HG02938 (cell line): ENCODE data around the gene NFKBIB.

ENCODE experiments used
- ATAC-seq: cut with Tn5 transposase; IDR thresholded peaks from one replicate; pipeline ENCODE4 v1.9.1; 2021; ENCODE audit warnings: mild to moderate bottlenecking, moderate library complexity; ENCODE audit not compliant: unreplicated experiment

NFKBIB gene

GRCh38 chr19:38904581-38905539, 5.1 kb downstream of the NFKBIB start:
- no peak for ATAC-seq

GRCh38 chr19:38905620-38906019, 5.9 kb downstream of the NFKBIB start:
- ATAC-seq = no peak

- ATAC-seq = no peak
Observed at GRCh38 chr19:38907227-38907626, 7.5 kb downstream of the NFKBIB start.

DNA sequence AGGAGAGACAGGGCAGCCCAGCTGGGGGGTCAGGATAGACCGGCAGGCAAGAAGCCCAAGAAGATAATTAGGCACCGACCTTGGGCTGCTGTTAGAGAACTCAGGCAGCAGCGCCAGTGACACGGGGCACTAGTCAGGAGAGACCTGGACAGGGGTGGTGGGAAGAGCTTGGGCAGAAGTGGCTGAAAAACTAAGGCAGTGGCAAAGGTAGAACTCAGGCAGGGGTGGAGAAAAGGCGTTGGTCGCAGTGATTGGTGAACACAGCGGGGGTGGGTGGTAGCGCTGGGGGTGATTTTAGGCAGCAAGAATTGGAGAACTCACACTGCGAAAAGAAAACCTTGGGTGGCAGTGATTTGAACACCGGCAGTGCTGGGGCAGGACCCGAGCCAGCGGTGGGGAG, 7.9 kb downstream of the NFKBIB start:
- no peak for ATAC-seq

DNA sequence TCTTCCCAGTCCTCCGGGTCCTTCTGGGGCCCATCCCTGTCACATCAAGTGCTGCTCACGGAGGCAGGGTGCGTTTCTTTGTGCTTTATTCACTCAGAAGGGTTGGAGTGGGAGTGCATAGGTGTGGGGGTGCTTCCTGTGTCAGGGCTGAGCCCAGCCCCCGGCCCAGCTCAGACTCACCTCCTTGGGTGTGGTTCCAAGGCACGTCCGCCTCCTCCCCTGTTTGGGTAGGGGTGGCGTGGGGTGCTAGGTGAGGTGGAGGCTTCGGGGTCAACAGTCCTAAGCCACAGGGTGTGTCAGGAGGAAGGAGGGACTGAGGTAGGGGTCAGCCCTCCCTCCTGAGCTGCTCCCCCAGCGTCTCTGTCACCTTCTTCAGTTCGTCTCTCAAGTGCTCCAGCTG, 9.1 kb downstream of the NFKBIB start:
- no peak for ATAC-seq

DNA sequence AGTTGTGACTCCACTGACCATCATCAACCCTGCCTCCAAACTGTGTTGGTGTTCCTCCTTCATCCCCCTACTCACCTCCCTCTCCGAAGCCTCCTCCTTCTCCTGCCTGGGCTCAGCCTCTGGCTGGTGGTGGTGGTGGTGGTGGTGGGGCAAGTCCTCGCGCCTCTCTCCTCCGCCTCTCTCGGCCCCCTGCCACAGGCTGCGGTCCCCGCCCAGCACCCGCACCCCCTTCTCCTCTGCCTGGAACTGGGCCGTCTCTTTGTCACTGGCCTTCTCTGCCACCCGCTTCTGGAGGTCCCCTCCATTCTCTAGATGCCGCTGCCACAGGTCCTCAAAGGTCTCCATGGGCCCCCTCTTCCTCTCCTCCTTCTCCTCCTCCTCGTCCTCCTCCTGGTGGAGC, 10.7 kb downstream of the NFKBIB start:
- ATAC-seq = no peak

DNA sequence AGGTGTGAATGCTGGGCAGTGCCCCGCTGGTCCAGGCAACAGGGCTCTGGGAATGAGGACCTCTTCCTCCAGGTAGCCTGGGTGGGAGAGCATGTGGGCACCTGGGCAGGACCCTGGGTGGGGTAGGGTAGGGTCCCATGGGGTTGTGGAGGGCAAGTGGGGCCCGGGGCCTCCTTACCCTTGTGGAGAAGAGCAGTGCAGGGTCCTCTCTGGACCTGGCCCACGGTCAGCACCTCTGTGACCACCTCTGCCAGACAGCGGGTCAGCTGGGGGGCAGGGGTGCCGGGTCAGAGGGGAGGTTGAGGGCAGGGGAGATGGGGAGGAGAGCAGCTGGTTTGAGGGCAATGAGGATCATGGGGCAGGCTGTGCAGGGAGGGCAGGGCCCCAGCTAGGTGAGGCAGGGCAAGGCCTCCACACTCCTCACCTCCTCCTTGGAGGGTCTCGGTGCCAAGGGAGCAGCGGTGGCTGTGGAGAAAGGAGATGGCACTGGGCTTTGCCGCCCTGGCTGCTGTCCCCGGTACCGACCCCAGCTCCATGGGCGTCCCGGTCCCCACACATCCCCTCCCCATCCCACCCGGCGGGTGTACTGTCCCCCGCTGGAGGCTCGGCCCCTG, 11.7 kb downstream of the NFKBIB start:
- no peak for ATAC-seq

DNA sequence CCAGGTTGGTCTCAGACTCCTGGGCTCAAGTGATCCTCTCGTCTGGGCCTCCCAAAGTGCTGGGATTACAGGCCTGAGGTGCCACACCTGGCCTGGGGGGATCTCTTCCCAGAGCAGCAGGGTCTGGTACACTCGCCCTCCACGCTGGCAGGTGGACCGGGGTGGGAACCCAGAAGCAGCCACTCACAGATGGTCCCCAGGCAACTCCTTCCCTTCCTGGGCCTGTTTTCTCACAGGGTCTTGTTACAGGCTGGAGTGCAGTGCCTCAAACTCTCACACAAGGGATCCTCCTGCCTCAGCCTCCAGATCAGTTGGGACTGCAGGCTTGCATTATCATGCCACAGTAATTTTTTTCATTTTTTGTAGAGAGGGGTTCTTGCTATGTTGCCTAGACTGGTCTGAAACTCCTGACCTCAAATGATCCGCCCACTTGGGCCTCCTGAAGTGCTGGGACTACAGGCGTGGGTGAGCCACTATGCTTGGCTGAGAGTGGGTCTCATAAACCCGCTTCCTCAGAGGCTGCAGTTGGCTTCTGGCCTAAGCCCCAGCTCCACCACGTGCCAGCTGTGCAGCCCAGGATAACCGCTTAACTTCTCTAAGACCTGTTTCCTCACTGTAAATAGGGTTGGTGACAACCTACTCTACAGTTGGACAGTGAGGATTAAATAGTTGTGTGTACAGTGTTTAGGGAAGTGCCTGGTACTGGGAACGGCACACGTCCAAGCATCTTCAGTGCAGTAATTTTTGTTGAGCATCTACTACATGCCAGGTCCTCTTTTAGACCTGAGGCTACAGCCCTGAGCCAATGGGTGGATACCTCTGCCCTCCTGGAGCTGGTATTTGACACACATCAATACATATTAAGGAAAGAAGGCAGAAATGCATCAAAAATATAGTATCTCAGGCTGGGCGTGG, 13.1 kb downstream of the NFKBIB start:
- ATAC-seq = no peak

DNA sequence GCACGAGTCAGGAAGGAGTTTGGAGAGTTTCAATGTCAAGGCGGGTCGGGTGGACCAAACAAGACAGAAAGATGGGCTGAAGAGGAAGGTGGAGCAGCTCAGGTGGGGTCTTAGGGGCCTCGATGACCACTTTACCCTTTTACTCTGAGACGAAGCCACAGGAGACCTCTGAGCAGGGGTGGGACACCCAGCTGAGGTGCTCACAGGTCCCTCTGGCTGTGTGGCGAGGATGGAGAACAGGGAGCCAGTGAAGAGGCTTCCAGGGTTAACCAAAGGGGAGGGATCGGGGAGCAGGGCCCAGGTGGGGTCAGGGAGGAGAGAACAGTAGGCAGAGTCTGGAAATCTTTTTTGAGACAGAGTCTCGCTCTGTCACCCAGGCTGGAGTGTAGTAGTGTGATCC, 14.2 kb downstream of the NFKBIB start:
- no peak for ATAC-seq

DNA sequence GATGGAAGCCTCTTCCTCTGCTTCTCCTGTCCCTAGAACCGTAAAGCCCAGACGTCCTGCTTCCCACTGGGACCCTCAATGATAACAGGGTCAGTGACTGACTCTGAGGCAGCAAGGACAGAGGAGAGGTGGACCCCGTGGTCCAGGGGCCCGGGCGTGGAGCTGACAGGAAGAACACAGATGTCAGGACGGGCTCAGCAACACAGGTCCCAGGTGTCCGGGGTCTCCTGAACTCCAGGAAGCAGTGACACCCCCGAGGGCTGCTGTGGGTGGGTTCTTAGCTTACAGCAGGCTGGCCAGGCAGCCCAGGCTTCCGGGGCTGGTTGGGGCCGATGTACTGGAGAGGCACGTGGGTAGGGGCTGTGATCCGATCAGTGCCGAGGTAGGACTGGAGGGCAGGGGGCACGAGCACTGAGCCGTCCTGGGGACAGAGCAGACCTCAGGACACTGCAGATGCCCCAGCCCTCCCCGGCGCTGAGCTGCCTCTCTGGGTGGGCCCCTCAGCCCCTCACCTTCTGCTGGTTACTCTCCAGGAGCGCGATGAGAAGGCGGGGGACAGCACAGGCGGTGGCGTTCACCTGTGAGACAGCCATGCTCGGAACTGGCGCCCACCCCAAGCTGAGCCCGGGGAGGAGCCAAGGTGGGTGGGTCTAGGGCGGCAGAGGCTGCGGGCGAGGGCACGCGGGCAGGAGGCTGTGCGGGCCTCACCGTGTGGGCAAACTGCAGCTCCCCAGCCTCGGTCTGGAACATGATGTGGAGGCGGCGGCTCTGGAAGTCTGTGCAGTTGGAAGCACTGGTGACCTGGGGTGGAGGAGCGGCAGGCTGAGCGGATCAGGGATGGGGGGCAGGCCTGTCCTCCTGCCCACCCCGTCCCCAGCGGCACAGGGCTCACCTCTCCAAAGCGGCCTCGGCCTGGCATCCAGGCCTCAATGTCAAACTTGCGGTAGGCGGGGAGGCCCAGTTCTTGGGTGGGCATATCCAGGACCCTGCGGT, 15.9 kb downstream of the NFKBIB start:
- ATAC-seq = no peak

- ATAC-seq = no peak
Observed at GRCh38 chr19:38917516-38917915, 17.7 kb downstream of the NFKBIB start.

GRCh38 chr19:38917921-38918491, 18.2 kb downstream of the NFKBIB start:
- ATAC-seq = no peak

DNA sequence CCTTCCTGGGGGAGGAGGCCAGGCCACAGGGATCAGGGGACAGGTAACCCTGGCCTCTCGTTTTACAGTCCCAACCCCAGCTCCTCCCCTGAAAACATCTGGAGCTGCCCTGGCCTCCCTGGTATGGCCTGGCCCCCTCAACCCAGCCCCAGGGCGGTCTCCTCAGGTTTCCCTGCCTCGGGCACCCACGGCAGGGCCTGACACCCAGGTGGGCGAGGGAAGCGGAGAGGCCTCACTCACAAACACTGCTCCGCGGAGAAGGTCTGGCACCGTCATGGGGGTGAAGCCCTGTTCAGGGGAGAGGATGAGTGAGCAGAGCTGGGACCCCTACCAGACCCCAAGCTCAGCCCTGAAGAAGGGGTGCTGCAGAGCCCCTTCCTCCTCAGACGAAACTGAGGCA, 18.8 kb downstream of the NFKBIB start:
- ATAC-seq = no peak

- no peak for ATAC-seq
Observed at GRCh38 chr19:38919837-38920601, 20.2 kb downstream of the NFKBIB start.

DNA sequence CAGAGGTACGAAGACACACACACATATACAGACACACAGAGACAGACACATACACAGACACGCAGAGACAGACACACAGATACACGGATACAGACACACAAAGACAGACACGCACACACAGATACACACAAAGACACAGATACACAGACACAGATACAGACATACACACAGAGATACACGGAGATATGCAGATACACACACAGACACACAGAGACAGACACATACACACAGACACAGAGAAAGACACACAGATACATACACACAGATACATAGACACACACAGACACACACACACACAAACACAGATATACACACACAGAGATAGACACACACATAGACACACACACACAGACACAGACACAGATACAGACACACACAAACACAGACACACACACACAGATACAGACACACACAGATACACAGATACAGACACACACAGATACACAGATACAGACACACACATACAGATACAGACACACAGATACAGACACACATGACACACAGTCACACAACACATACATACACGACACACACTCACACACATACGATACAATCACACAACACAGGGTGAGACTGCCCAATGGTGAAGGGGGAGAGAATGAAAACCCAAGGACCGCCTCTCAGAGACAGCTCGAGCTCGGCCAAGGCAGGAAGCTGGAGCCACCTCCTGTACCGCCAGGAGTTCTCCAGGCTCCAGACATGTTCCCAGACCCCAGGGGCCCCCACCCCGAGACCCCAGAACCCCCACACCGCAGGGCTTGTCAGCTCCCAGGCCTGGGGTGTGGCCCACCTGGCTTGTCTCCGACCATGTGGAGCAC, 21.0 kb downstream of the NFKBIB start:
- no peak for ATAC-seq

DNA sequence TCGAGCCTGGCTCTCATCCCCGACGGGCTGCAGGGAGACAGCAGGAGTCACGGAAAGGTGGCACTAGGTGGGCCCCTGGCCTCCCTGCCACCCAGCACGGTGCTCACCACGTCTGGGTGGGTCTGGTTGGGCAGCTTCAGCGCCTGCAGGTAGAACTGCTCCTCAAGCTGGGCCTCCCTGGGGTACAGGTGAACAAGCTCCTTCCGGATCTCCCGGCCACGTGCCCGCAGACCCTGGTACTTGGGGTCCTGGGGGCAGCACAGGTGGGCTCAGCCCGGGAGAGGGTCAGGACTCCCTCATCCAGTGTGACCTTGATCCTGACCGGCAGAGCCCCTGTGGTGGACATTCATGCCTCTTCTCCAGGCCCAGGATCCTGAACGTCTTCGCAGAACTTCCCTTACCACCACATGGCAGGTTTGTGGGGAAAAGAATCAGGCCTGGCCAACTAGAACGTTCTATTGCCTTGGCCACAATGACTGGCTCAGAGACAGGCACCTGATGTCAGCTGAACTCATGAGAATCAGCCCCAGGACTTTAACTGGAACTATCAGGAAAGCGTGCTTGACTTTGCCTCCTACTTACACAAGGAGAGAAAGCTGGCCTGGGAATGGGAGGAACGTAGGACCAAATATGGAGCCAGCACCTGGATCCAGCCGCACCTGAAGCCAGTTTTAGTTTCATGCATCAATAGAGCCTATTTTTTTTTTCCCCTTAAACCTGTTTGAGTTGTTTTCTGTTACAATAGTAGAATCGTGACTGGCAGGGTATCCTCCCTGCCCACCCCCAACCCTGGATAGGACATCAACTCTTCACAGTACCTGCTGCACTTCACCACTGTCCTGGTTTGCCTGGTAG, 21.9 kb downstream of the NFKBIB start:
- ATAC-seq = no peak

DNA sequence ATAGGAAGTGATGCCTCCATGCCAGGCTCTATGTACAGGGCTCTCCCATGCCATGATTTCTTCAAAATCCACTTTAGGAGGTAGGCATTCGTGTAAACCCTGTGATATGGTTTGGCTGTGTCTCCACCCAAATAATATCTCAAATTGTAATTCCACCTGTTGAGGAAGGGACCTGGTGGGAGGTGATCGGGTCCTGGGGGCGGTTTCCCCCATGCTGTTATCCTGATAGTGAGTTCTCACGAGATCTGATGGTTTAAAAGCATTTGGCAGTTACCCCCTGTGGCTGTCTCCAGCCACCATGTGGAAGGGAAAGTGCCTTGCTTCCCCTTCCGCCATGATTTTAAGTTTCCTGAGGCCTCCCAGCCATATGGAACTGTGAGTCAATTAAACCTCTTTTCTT, 22.7 kb downstream of the NFKBIB start:
- ATAC-seq = no peak
